WTC11 (cell line): ENCODE data around the gene KCNT1. TPM values are rescaled to one million over a fixed set of nuclear protein-coding genes. Genes with fewer than 3 reads are reported as not detected.

ENCODE experiments used
- ATAC-seq: fragments of 200-7000 bp; cut with Tn5 transposase; 2 replicates; pipeline ENCODE4 v1.10.0; 2021; ENCODE audit warnings: mild to moderate bottlenecking, moderate library complexity
- CTCF ChIA-PET: fragments of 300-600 bp; sonication (Branson Sonifier 250); formaldehyde crosslinking; loops from one replicate; lab custom pipeline; 2021; ENCODE audit warnings: antibody characterized with exemption; lab: Charles Lee
- POLR2A ChIA-PET: fragments of 350-600 bp; sonication (Branson Sonifier 250); formaldehyde crosslinking; loops from one replicate; lab custom pipeline; 2021; ENCODE audit warnings: antibody characterized with exemption; lab: Charles Lee
- DNase-seq: peaks from one replicate; pipeline ENCODE4 v3.0.0; 2021; ENCODE audit warnings: low spot score
- H3K27ac Mint-ChIP-seq: 2 replicates; pipeline ENCODE4 v1.8.0; 2021; ENCODE audit warnings: mixed read lengths
- H3K27me3 Mint-ChIP-seq: 2 replicates; pipeline ENCODE4 v1.8.0; 2021; ENCODE audit warnings: low read depth, mild to moderate bottlenecking, moderate library complexity, mixed read lengths
- H3K36me3 Mint-ChIP-seq: 2 replicates; pipeline ENCODE4 v1.8.0; 2021; ENCODE audit warnings: mixed read lengths
- H3K4me1 Mint-ChIP-seq: 2 replicates; pipeline ENCODE4 v1.8.0; 2022; ENCODE audit warnings: mixed read lengths
- H3K4me3 Mint-ChIP-seq: 2 replicates; pipeline ENCODE4 v1.8.0; 2021; ENCODE audit warnings: mild to moderate bottlenecking, moderate library complexity, mixed read lengths
- H3K9me3 Mint-ChIP-seq: 2 replicates; pipeline ENCODE4 v1.8.0; 2021; ENCODE audit warnings: mixed read lengths
- CREM ChIP-seq: sonication (generic); formaldehyde crosslinking; IDR thresholded peaks from 2 replicates; pipeline ENCODE4 v1.8.1; 2022; ENCODE audit warnings: mild to moderate bottlenecking, missing genetic modification reagents, moderate library complexity
- ETV6 ChIP-seq: sonication (generic); formaldehyde crosslinking; IDR thresholded peaks from 2 replicates; pipeline ENCODE4 v1.8.1; 2022; ENCODE audit warnings: mild to moderate bottlenecking, missing genetic modification reagents
- FOXP1 ChIP-seq: sonication (generic); formaldehyde crosslinking; IDR thresholded peaks from 2 replicates; pipeline ENCODE4 v1.8.0; 2022; ENCODE audit warnings: missing genetic modification reagents, mild to moderate bottlenecking, moderate library complexity, borderline replicate concordance
- KAT7 ChIP-seq: sonication (generic); formaldehyde crosslinking; IDR thresholded peaks from 2 replicates; pipeline ENCODE4 v1.8.1; 2023; ENCODE audit warnings: missing genetic modification reagents, mild to moderate bottlenecking, borderline replicate concordance
- MYBL2 ChIP-seq: sonication (generic); formaldehyde crosslinking; IDR thresholded peaks from 2 replicates; pipeline ENCODE4 v1.8.1; 2023; ENCODE audit warnings: mild to moderate bottlenecking, moderate library complexity, missing genetic modification reagents
- NFYB ChIP-seq: sonication (generic); formaldehyde crosslinking; conservative IDR thresholded peaks from 2 replicates; pipeline ENCODE4 v1.8.0; 2022; ENCODE audit warnings: low read depth, missing genetic modification reagents
- NR2C2 ChIP-seq: sonication (generic); formaldehyde crosslinking; IDR thresholded peaks from 2 replicates; pipeline ENCODE4 v1.8.0; 2022; ENCODE audit warnings: mild to moderate bottlenecking, missing genetic modification reagents
- NR3C1 ChIP-seq: sonication (generic); formaldehyde crosslinking; conservative IDR thresholded peaks from 2 replicates; pipeline ENCODE4 v1.8.1; 2023; ENCODE audit warnings: low read depth, mild to moderate bottlenecking, missing genetic modification reagents
- RORB ChIP-seq: fragments of 250-450 bp; sonication (Bioruptor Pico); IDR thresholded peaks from 2 replicates; pipeline ENCODE4 v1.9.0; 2021; ENCODE audit warnings: mild to moderate bottlenecking
- TEAD1 ChIP-seq: sonication (generic); formaldehyde crosslinking; IDR thresholded peaks from 2 replicates; pipeline ENCODE4 v1.8.0; 2022; ENCODE audit warnings: mild to moderate bottlenecking, missing genetic modification reagents
- TEAD4 ChIP-seq: sonication (generic); formaldehyde crosslinking; IDR thresholded peaks from 2 replicates; pipeline ENCODE4 v1.8.0; 2022; ENCODE audit warnings: mild to moderate bottlenecking, missing genetic modification reagents
- ZNF138 ChIP-seq: sonication (generic); formaldehyde crosslinking; conservative IDR thresholded peaks from 2 replicates; pipeline ENCODE4 v1.8.1; 2022; ENCODE audit warnings: mild to moderate bottlenecking, moderate library complexity, missing genetic modification reagents
- ZNF219 ChIP-seq: sonication (generic); formaldehyde crosslinking; IDR thresholded peaks from 2 replicates; pipeline ENCODE4 v1.8.0; 2023; ENCODE audit warnings: missing genetic modification reagents, mild to moderate bottlenecking, borderline replicate concordance
- ZNF232 ChIP-seq: sonication (generic); formaldehyde crosslinking; IDR thresholded peaks from 2 replicates; pipeline ENCODE4 v1.8.0; 2022; ENCODE audit warnings: mild to moderate bottlenecking, missing genetic modification reagents
- ZNF396 ChIP-seq: fragments of 250-450 bp; sonication (Bioruptor Pico); IDR thresholded peaks from 2 replicates; pipeline ENCODE4 v1.8.0; 2021; ENCODE audit warnings: mild to moderate bottlenecking, moderate library complexity, borderline replicate concordance
- total RNA-seq: library from RNA; stranded (reverse); gene quantifications from 3 replicates; pipeline ENCODE4 v1.2.3, GENCODE V29; 2021
- TF ChIP-seq, protein P1 (sequence below): sonication (generic); formaldehyde crosslinking; IDR thresholded peaks from 2 replicates; pipeline ENCODE4 v1.8.0; 2022; ENCODE audit warnings: mild to moderate bottlenecking, missing genetic modification reagents
- TF ChIP-seq, protein P2 (sequence below): fragments of 250-450 bp; sonication (Bioruptor Pico); IDR thresholded peaks from 2 replicates; pipeline ENCODE4 v1.9.0; 2021; ENCODE audit warnings: mild to moderate bottlenecking
- TF ChIP-seq, protein P3 (sequence below): sonication (generic); formaldehyde crosslinking; IDR thresholded peaks from 2 replicates; pipeline ENCODE4 v1.8.0; 2023; ENCODE audit warnings: missing genetic modification reagents
- TF ChIP-seq, protein P4 (sequence below): fragments of 250-450 bp; sonication (Bioruptor Pico); IDR thresholded peaks from 2 replicates; pipeline ENCODE4 v1.8.0; 2021; ENCODE audit warnings: mild to moderate bottlenecking
- TF ChIP-seq, protein P5 (sequence below): sonication (generic); formaldehyde crosslinking; IDR thresholded peaks from 2 replicates; pipeline ENCODE4 v1.8.1; 2022; ENCODE audit warnings: missing genetic modification reagents, borderline replicate concordance

KCNT1 gene
- total RNA-seq, 1 experiment from 2014 or later = 0.13 TPM

DNA sequence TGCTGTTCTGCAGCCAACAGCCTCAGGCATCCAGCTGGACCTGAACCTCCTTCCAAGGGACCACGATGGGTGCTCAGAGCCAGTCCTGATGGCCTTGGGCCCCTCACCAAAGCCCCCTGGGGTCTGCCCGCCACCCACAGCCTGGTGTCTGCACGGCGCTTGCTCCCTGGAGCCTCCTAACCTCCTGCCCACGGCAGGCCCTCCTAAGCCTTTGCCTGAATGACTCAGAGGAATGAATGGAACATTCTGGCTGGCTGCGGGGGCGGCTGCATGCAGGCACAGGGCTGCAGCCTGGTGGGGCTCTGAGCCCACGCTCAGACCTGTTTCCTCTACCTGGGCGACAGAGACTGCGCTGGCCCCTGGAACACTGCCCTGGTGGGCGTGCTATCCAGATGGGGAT is 9.6 kb upstream of the KCNT1 start:
- TF ChIP-seq, protein P1, sequence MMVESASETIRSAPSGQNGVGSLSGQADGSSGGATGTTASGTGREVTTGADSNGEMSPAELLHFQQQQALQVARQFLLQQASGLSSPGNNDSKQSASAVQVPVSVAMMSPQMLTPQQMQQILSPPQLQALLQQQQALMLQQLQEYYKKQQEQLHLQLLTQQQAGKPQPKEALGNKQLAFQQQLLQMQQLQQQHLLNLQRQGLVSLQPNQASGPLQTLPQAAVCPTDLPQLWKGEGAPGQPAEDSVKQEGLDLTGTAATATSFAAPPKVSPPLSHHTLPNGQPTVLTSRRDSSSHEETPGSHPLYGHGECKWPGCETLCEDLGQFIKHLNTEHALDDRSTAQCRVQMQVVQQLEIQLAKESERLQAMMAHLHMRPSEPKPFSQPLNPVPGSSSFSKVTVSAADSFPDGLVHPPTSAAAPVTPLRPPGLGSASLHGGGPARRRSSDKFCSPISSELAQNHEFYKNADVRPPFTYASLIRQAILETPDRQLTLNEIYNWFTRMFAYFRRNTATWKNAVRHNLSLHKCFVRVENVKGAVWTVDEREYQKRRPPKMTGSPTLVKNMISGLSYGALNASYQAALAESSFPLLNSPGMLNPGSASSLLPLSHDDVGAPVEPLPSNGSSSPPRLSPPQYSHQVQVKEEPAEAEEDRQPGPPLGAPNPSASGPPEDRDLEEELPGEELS (CRISPR knock-in tag) = no peak
- TF ChIP-seq NR3C1 (CRISPR knock-in tag) (no peak), ETV6 (CRISPR knock-in tag) (no peak), NFYB (CRISPR knock-in tag) (no peak), ZNF138 (CRISPR knock-in tag) (no peak), TEAD4 (CRISPR knock-in tag) (no peak), RORB (CRISPR knock-in tag) (no peak), KAT7 (CRISPR knock-in tag) (no peak), TEAD1 (CRISPR knock-in tag) (no peak), FOXP1 (CRISPR knock-in tag) (no peak), NR2C2 (CRISPR knock-in tag) (no peak), CREM (CRISPR knock-in tag) (no peak)
- TF ChIP-seq, protein P2, sequence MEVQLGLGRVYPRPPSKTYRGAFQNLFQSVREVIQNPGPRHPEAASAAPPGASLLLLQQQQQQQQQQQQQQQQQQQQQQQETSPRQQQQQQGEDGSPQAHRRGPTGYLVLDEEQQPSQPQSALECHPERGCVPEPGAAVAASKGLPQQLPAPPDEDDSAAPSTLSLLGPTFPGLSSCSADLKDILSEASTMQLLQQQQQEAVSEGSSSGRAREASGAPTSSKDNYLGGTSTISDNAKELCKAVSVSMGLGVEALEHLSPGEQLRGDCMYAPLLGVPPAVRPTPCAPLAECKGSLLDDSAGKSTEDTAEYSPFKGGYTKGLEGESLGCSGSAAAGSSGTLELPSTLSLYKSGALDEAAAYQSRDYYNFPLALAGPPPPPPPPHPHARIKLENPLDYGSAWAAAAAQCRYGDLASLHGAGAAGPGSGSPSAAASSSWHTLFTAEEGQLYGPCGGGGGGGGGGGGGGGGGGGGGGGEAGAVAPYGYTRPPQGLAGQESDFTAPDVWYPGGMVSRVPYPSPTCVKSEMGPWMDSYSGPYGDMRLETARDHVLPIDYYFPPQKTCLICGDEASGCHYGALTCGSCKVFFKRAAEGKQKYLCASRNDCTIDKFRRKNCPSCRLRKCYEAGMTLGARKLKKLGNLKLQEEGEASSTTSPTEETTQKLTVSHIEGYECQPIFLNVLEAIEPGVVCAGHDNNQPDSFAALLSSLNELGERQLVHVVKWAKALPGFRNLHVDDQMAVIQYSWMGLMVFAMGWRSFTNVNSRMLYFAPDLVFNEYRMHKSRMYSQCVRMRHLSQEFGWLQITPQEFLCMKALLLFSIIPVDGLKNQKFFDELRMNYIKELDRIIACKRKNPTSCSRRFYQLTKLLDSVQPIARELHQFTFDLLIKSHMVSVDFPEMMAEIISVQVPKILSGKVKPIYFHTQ (CRISPR knock-in tag) = no peak
- TF ChIP-seq, protein P3, sequence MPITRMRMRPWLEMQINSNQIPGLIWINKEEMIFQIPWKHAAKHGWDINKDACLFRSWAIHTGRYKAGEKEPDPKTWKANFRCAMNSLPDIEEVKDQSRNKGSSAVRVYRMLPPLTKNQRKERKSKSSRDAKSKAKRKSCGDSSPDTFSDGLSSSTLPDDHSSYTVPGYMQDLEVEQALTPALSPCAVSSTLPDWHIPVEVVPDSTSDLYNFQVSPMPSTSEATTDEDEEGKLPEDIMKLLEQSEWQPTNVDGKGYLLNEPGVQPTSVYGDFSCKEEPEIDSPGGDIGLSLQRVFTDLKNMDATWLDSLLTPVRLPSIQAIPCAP (CRISPR knock-in tag) = no peak
- TF ChIP-seq, protein P4, sequence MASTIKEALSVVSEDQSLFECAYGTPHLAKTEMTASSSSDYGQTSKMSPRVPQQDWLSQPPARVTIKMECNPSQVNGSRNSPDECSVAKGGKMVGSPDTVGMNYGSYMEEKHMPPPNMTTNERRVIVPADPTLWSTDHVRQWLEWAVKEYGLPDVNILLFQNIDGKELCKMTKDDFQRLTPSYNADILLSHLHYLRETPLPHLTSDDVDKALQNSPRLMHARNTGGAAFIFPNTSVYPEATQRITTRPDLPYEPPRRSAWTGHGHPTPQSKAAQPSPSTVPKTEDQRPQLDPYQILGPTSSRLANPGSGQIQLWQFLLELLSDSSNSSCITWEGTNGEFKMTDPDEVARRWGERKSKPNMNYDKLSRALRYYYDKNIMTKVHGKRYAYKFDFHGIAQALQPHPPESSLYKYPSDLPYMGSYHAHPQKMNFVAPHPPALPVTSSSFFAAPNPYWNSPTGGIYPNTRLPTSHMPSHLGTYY (CRISPR knock-in tag) = no peak
- TF ChIP-seq, protein P5, sequence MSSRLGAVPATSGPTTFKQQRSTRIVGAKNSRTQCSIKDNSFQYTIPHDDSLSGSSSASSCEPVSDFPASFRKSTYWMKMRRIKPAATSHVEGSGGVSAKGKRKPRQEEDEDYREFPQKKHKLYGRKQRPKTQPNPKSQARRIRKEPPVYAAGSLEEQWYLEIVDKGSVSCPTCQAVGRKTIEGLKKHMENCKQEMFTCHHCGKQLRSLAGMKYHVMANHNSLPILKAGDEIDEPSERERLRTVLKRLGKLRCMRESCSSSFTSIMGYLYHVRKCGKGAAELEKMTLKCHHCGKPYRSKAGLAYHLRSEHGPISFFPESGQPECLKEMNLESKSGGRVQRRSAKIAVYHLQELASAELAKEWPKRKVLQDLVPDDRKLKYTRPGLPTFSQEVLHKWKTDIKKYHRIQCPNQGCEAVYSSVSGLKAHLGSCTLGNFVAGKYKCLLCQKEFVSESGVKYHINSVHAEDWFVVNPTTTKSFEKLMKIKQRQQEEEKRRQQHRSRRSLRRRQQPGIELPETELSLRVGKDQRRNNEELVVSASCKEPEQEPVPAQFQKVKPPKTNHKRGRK = no peak
- CTCF ChIA-PET = interaction anchor here (1.5 kb wide), 1 partner anchor 11 kb away, joined by 3 read pairs; no protein-coding TSS in a partner anchor

DNA sequence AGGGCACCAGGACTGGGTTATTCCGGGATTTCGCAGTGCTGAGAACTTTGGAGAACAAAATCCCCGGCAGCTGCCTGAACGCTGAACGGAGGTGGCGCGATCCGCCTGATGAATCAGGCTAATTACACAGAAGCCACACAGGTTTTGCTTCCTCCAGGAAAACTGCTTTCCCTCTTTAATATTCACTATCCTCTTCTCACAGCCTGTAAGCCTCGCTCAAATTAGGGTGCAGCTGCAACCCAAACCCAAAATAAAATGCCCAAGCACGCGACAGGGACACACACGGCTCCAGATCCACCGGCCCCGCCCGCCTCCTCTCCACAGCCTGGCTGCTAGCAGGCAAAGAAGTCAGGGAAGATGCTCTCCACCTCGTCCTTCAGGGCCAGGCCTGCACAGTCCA is 8.7 kb upstream of the KCNT1 start:
- Mint-ChIP-seq H3K27me3 (no peaks in the 10 kb centered on the region), H3K4me3 (no peak overlapping the region), H3K4me1 (no peaks in the 10 kb centered on the region), H3K9me3 (no peaks in the 10 kb centered on the region), H3K27ac (peak overlapping the region; percentile 63; the same call in 1 of the 2 replicates), H3K36me3 (no peaks in the 10 kb centered on the region)
- TF ChIP-seq MYBL2 (CRISPR knock-in tag) (no peak), ZNF232 (CRISPR knock-in tag) (no peak), ZNF138 (CRISPR knock-in tag) (no peak), TEAD1 (CRISPR knock-in tag) (no peak), ZNF219 (CRISPR knock-in tag) (no peak), ZNF396 (no peak)
- TF ChIP-seq, protein P2 (CRISPR knock-in tag) = no peak
- ATAC-seq = no peak
- no peak for DNase-seq
- CTCF ChIA-PET = interaction anchor here (1.1 to 1.7 kb wide), 3 partner anchors 10 to 90 kb away, joined by 4 to 6 read pairs (median 5); no protein-coding TSS in a partner anchor
- POLR2A ChIA-PET = no interaction called here

More for the DNA sequence above, 9.6 kb upstream of the KCNT1 start:
- Mint-ChIP-seq H3K4me1 (no peaks in the 10 kb centered on the region), H3K9me3 (no peaks in the 10 kb centered on the region), H3K27ac (no peak overlapping the region), H3K27me3 (no peaks in the 10 kb centered on the region), H3K4me3 (no peak overlapping the region), H3K36me3 (no peaks in the 10 kb centered on the region)
- POLR2A ChIA-PET = no interaction called here
- no peak for DNase-seq
- no peak for ATAC-seq
